WERI-Rb-1 (cell line): ENCODE data around the gene ARL4C.
A peak's percentile ranks its signal among the peaks of the same experiment; 100 is the strongest.

ENCODE experiments used
- DNase-seq: peaks from one replicate; pipeline ENCODE4 v3.0.0-alpha.2; 2020
- H3K27ac ChIP-seq: fragments of 250-450 bp; sonication (Bioruptor Pico); 2 replicates; pipeline ENCODE4 v1.5.1; 2020; ENCODE audit warnings: mild to moderate bottlenecking, moderate library complexity
- H3K27me3 ChIP-seq: fragments of 250-450 bp; sonication (Bioruptor Pico); 2 replicates; pipeline ENCODE4 v1.5.1; 2021; ENCODE audit warnings: mild to moderate bottlenecking, low read depth, moderate library complexity; ENCODE audit not compliant: insufficient read depth, severe bottlenecking
- H3K36me3 ChIP-seq: fragments of 250-450 bp; sonication (Bioruptor Pico); 2 replicates; pipeline ENCODE4 v1.5.1; 2020; ENCODE audit warnings: mild to moderate bottlenecking, moderate library complexity
- H3K4me3 ChIP-seq: 2 replicates; pipeline ENCODE4 v1.5.1; 2011; ENCODE audit warnings: low read depth, mild to moderate bottlenecking, control low read depth, low read length
- H3K9me3 ChIP-seq: fragments of 250-450 bp; sonication (Bioruptor Pico); 2 replicates; pipeline ENCODE4 v1.5.1; 2021; ENCODE audit warnings: mild to moderate bottlenecking, moderate library complexity; ENCODE audit not compliant: severe bottlenecking
- TF ChIP-seq, protein P1 (sequence below): IDR thresholded peaks from 2 replicates; pipeline ENCODE4 v1.5.1; 2011; ENCODE audit warnings: low read depth, mild to moderate bottlenecking, control low read depth, inconsistent platforms, low read length

Gene ARL4C

GRCh38 chr2:234502919-234503285 lies 6.0 kb upstream of the ARL4C start:
- TF ChIP-seq, protein P1, sequence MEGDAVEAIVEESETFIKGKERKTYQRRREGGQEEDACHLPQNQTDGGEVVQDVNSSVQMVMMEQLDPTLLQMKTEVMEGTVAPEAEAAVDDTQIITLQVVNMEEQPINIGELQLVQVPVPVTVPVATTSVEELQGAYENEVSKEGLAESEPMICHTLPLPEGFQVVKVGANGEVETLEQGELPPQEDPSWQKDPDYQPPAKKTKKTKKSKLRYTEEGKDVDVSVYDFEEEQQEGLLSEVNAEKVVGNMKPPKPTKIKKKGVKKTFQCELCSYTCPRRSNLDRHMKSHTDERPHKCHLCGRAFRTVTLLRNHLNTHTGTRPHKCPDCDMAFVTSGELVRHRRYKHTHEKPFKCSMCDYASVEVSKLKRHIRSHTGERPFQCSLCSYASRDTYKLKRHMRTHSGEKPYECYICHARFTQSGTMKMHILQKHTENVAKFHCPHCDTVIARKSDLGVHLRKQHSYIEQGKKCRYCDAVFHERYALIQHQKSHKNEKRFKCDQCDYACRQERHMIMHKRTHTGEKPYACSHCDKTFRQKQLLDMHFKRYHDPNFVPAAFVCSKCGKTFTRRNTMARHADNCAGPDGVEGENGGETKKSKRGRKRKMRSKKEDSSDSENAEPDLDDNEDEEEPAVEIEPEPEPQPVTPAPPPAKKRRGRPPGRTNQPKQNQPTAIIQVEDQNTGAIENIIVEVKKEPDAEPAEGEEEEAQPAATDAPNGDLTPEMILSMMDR = no peak
- no peak for DNase-seq
- Histone ChIP-seq H3K27ac (no peak overlapping the region), H3K9me3 (no peaks in the 10 kb centered on the region), H3K36me3 (no peaks in the 10 kb centered on the region), H3K27me3 (no peaks in the 10 kb centered on the region), H3K4me3 (no peak overlapping the region)

GRCh38 chr2:234502285-234502918 lies 5.5 kb upstream of the ARL4C start:
- TF ChIP-seq, protein P1 = no peak
- DNase-seq = no peak
- H3K36me3 ChIP-seq = no peaks in the 10 kb centered on the region
- no peak overlapping the region for H3K27ac ChIP-seq
- H3K9me3 ChIP-seq = no peaks in the 10 kb centered on the region
- H3K27me3 ChIP-seq = no peaks in the 10 kb centered on the region
- H3K4me3 ChIP-seq = no peak overlapping the region

GRCh38 chr2:234500394-234501006 lies 3.6 kb upstream of the ARL4C start:
- H3K36me3 ChIP-seq = no peaks in the 10 kb centered on the region
- TF ChIP-seq, protein P1 = peak; percentile 52
- peak; percentile 62 for DNase-seq
- H3K27ac ChIP-seq = no peak overlapping the region
- no peak overlapping the region for H3K4me3 ChIP-seq
- H3K27me3 ChIP-seq = no peaks in the 10 kb centered on the region
- H3K9me3 ChIP-seq = no peaks in the 10 kb centered on the region

- TF ChIP-seq, protein P1 = no peak
- no peak for DNase-seq
- no peaks in the 10 kb centered on the region for H3K36me3 ChIP-seq
- H3K27me3 ChIP-seq = no peaks in the 10 kb centered on the region
- peak overlapping the region; percentile 88 for H3K27ac ChIP-seq
- no peak overlapping the region for H3K4me3 ChIP-seq
- H3K9me3 ChIP-seq = no peaks in the 10 kb centered on the region
These were observed 834 bp upstream of the ARL4C start for GRCh38 chr2:234497594-234498235.

DNA sequence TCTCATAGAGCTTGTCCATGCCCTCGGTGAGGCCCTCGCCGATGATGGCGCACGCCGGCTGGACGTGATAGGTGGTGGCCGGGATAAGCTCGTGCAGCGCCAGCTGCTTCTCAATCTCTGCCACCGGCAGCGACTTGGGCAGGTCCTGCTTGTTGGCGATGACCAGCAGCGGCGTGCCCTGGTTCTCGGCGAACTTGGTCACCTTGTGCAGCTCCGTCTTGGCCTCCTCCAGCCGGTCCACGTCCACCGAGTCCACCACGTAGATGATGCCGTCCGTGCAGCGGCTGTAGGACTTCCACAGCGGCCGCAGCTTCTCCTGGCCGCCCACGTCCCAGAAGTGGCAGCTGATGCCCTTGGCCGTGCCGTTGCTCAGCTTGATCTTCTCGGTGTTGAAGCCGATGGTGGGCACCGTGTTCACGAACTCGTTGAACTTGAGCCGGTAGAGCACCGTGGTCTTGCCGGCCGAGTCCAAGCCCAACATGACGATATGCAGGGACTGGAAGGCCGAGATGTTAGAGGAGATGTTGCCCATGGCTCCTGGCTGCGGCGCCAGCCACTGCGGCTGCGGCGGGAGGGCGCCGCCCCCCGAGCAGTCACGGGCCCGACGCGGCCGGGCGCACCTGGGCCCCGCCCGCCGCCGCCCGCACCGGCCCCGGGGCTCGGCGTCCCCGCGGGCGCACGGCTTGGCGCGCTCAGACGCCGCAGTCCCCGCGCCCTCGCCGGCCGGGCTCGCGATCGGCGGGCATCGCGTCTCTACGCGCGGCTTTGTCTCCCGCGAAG lies 636 bp downstream of the ARL4C start:
- peak overlapping the region; percentile 78 for H3K27ac ChIP-seq

More for the DNA sequence above, 636 bp downstream of the ARL4C start:
- Histone ChIP-seq H3K27me3 (no peaks in the 10 kb centered on the region), H3K36me3 (no peaks in the 10 kb centered on the region), H3K9me3 (no peaks in the 10 kb centered on the region), H3K4me3 (peak overlapping the region; percentile 73)
- TF ChIP-seq, protein P1 = no peak
- DNase-seq = peak; percentile 50
